HG03135 (cell line): Measurements from ENCODE around the gene ST6GALNAC1.
"Not testable (repeated sequence)": the region's sequence is repeated elsewhere in the genome, so short reads cannot be mapped to it uniquely, and the experiment has no call there.

Experiments used
- ATAC-seq: cut with Tn5 transposase; IDR thresholded peaks from one replicate; pipeline ENCODE4 v1.9.1; 2021; ENCODE audit warnings: mild to moderate bottlenecking, moderate library complexity; ENCODE audit not compliant: unreplicated experiment

Gene ST6GALNAC1

GRCh38 chr17:76614064-76614759 is 29.3 kb downstream of the ST6GALNAC1 start:
- not testable (repeated sequence) for ATAC-seq

- no peak for ATAC-seq
Observed at GRCh38 chr17:76612977-76613851, 30.3 kb downstream of the ST6GALNAC1 start.

- no peak for ATAC-seq
Observed at GRCh38 chr17:76612465-76612864, 31.1 kb downstream of the ST6GALNAC1 start.

GRCh38 chr17:76611758-76612157 is 31.8 kb downstream of the ST6GALNAC1 start:
- ATAC-seq: no peak

- ATAC-seq: not testable (repeated sequence)
Observed at GRCh38 chr17:76611080-76611749, 32.3 kb downstream of the ST6GALNAC1 start.

- not testable (repeated sequence) for ATAC-seq
Observed at GRCh38 chr17:76606685-76607084, 36.9 kb downstream of the ST6GALNAC1 start.

- ATAC-seq: no peak
Observed at GRCh38 chr17:76601065-76601464, 42.5 kb downstream of the ST6GALNAC1 start.

GRCh38 chr17:76599694-76600460 is 43.7 kb downstream of the ST6GALNAC1 start:
- ATAC-seq: no peak

- ATAC-seq: no peak
Observed at GRCh38 chr17:76598004-76598439, 45.5 kb downstream of the ST6GALNAC1 start.

GRCh38 chr17:76597156-76598003 is 46.2 kb downstream of the ST6GALNAC1 start:
- ATAC-seq: no peak

GRCh38 chr17:76594690-76595089 is 48.9 kb downstream of the ST6GALNAC1 start:
- ATAC-seq: no peak

- ATAC-seq: no peak
Observed at GRCh38 chr17:76593959-76594358, 49.6 kb downstream of the ST6GALNAC1 start.

- ATAC-seq: no peak
Observed at GRCh38 chr17:76593384-76593826, 50.2 kb downstream of the ST6GALNAC1 start.

GRCh38 chr17:76588182-76588581 is 55.4 kb downstream of the ST6GALNAC1 start:
- no peak for ATAC-seq

GRCh38 chr17:76586741-76587487 is 56.6 kb downstream of the ST6GALNAC1 start:
- no peak for ATAC-seq

- no peak for ATAC-seq
Observed at GRCh38 chr17:76585649-76586593, 57.6 kb downstream of the ST6GALNAC1 start, which contains the start of gene ST6GALNAC2. ST6GALNAC2 (minus strand) TSS chr17:76585860; CDS start chr17:76585808, 52 bp downstream.

GRCh38 chr17:76585033-76585648 is 58.4 kb downstream of the ST6GALNAC1 start:
- no peak for ATAC-seq
